Activated T-cell treated with anti-CD3 and anti-CD28 coated beads for 1 hour (primary cell): ENCODE results near the gene TRIP6.
"Not testable (repeated sequence)": the region's sequence is repeated elsewhere in the genome, so short reads cannot be mapped to it uniquely, and the experiment has no call there.

Experiments used
- DNase-seq: peaks from one replicate; pipeline ENCODE4 v3.0.0-alpha.2; 2020; ENCODE audit warnings: low read depth

The TRIP6 gene

DNA sequence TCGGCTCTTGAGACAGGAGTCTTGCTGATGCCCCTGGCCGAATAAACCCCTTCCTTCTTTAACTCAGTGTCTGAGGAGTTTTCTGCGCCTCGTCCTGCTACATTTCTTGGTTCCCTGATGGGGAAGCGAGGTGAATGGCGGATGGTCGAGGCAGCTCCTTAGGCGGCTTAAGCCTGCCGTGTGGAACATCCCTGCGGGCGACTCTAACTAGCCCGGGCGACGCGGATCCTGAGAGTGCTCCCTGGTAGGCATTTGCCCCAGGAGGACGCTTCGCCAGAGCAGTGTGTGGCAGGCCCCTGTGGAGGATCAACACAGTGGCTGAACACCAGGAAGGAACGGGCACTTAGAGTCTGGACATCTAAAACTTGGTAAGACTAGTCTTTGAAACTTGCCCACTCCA is 27.8 kb upstream of the TRIP6 start:
- no peak for DNase-seq

DNA sequence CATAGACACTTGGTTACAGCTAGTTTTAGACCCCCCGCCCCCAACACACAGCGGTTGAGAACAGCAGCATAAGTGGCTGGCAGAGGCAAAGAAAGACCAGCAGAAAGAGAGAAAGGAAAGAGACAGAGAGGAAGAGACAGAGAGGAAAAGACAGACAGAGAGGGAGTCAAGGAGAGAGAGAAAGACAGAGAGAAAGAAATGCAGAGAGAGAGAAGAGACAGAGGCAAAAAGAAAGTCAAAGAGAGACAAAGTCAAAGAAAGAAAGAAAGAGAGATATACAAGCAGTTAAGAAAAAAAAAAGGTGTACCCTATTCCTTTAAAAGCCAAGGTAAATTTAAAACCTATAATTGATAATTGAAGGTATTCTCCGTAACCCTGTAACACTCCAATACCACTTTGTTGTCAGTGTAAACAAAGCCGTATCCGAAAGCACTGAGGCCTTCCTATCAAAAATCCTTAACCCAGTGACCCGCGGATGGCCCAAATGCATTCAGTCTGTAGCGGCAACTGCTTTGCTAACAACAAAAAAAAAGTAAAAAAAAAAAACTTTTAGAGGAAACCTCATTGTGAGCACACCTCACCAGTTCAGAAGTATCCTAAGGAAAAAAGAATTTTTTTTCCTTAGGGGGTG is 26.6 kb upstream of the TRIP6 start:
- no peak for DNase-seq

DNA sequence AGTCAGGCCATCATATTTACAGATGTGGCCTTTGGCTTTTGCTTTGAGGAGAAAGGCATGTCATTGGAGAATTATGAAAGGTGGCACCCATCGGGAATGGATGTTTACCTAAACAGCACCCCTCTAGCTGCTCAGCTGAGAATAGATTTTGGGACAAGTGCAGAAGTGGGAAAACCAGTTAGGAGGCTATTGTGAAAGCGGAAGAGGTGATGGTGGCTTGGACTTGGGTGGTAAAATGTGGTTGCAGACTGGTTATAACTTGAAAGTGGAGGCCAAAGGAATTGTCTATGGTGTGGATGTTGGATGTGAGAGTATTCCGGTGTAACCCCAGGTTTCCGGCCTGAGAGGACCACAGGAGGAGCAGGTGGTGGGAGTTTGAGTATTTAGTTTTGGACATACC is 19.8 kb upstream of the TRIP6 start:
- no peak for DNase-seq

DNA sequence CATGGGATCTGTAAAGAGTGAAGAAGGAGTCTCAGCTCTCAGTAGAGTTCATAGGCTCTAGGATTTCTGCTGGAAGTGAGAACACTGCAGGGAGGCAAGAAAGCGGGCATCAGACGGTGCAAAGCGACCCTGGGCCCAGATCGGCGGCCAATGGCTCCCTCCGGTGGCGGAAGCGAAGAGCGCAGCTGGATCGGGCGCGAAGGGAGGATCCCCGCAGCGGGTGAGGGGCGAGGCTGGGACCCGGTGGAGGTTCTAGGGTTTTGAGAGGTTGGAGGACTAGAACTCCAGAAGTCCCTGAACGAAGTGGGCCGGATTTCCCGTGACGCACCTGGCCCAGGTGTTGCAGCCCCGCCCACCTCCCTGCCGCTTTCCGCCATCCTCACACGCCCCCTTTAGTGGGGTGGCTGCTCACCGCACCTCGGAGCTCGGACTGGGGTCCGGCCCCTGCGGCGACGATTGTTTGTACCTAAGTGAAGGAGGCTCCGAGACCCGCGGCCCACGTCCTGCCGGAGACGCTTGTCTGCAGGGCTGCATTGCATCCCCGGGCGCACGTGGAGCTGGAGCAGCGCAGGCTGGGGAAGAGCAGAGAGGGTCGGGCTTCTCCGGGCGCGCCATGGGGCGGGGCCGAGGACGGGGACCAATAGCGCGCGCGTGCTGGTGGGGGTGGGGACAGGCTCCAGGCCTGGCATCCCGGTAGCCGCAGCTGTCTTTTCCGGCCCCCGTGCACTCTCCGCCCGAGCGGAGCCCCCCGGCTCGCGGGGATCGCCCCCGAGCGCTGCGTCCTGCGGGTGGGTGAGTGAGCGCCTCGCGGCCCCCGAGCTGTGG is 14.9 kb upstream of the TRIP6 start, which contains the start of gene SLC12A9:
TSS of gene SLC12A9 (plus strand) at position 666 of the 825 bp plus-strand sequence. CDS start 1,485 bp downstream, outside the sequence.
- DNase-seq = peak; percentile 77

DNA sequence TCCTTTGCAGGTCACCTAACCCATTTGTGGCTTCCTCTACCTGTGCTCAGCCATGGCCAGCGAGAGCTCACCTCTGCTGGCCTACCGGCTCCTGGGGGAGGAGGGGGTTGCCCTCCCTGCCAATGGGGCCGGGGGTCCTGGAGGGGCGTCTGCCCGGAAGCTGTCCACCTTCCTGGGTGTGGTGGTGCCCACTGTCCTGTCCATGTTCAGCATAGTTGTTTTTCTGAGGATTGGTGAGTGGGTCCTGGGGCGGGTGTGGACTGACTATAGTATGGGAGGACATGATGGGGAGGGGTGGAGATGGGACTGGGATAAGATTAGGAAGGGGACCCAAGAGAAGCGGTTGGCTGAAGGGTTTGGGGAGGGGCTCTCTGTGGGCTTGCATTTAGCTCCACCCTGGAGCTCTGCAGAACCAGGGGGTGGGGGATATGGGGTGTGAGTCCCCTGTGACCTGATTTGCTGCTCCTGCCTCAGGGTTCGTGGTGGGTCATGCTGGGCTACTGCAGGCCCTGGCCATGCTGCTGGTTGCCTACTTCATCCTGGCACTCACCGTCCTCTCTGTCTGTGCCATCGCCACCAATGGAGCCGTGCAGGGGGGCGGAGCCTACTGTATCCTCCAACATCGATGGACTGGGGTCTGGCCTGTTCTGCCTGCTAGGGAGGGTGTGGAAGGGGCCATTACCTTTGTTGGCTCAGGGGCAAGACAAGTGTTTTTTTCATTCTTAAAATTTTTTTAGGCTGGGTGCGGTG is 12.9 kb upstream of the TRIP6 start:
- no peak for DNase-seq

DNA sequence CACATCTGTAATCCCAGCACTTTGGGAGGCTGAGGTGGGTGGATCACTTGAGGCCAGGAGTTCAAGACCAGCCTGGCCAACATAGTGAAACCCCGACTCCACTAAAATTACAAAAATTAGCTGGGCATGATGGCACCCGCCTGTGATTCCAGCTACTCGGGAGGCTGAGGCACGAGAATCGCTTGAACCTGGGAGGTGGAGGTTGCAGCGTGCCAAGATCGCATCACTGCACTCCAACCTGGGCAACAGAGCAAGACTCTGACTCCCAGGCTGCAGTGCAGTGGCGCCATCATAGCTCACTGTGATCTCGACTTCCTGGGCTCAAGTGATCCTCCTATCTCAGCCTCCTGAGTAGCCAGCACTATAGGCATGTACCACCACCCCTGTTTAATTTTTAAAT is 12.3 kb upstream of the TRIP6 start:
- not testable (repeated sequence) for DNase-seq

DNA sequence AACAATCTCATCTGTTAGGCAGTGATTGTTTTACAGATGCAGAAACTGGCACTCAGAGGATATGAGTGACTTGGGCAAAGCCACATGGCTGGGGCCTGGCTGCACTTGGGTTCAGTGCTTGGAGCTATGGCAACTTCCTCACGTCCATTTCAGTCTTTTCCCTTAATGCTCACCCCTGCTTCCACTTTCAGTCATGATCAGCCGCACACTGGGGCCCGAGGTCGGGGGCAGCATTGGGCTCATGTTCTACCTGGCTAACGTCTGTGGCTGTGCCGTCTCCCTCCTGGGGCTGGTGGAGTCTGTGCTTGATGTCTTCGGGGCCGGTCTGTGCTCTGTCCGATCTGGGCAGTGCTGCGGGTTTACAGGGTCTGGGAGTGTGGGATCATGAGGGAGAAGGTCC is 11.7 kb upstream of the TRIP6 start:
- no peak for DNase-seq

DNA sequence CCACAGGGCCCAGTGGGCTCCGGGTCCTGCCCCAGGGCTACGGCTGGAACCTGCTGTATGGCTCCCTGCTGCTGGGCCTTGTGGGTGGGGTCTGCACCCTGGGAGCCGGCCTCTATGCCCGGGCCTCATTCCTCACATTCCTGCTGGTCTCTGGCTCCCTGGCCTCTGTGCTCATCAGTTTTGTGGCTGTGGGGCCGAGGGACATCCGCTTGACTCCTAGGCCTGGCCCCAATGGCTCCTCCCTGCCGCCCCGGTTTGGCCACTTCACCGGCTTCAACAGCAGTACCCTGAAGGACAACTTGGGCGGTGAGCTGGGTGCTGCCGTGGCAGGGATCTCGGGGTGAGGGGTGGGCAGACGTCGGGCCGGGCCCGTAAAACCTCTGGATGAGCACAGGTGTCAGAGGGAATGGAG is 10.3 kb upstream of the TRIP6 start:
- DNase-seq = no peak

DNA sequence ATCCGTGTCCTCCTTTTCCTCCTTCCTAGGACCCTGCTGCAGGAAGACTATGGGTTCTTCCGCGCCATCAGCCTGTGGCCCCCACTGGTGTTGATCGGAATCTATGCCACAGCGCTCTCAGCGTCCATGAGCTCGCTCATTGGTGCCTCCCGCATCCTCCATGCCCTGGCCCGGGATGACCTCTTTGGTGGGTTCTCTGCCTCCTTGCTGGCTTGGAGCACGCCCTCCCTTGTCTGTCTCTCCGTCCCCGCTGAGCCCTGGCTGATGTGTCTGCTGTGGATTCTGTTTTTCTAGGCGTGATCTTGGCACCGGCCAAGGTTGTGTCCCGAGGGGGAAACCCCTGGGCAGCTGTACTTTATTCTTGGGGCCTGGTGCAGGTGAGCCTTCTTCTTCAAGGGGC is 7.3 kb upstream of the TRIP6 start:
- DNase-seq = no peak

DNA sequence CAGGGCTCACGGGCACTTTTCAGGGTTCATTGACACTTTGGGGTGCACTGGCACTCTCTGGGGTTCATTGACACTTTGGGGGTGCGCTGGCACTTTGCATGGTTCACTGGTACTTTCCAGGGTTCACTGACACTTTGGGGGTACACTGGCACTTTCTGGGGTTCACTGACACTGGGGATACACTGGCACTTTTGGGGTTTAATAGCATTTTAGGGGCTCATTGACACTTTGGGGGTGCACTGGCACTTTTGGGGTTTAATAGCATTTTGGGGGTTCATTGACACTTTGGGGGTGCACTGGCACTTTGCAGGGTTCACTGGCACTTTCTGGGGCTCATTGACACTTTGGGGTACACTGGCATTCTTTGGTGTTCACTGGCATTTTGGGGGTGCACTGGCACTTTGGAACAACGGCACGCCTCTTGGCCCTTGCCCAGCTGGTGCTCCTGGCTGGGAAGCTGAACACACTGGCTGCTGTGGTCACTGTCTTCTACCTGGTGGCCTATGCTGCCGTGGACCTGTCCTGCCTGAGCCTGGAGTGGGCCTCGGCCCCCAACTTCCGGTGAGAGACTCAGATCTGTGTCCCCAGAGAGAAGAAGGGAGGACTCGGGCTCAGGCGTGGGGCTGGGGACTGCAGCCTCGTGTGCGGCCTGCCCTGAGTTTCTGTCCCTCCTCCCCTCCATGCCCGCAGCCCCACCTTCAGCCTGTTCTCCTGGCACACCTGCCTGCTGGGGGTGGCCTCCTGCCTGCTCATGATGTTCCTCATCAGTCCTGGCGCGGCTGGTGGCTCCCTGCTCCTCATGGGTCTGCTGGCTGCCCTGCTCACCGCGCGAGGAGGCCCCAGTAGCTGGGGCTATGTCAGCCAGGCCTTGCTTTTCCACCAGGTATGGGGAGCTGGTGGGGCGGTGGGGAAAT is 6.2 kb upstream of the TRIP6 start:
- no peak for DNase-seq

DNA sequence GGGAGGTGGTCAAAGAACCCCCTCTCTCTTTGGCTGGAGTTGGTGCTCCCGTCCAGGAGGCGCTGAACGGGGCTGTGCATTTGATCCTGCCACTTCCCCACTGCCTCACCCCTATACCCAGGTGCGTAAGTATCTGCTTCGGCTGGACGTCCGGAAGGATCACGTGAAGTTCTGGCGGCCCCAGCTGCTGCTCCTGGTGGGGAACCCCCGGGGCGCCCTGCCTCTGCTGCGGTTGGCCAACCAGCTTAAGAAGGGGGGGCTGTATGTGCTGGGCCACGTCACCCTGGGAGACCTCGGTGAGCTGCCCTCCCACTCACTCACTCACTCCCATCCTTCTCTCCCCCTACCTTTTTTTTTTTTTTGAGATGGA is 5.6 kb upstream of the TRIP6 start:
- DNase-seq = no peak

DNA sequence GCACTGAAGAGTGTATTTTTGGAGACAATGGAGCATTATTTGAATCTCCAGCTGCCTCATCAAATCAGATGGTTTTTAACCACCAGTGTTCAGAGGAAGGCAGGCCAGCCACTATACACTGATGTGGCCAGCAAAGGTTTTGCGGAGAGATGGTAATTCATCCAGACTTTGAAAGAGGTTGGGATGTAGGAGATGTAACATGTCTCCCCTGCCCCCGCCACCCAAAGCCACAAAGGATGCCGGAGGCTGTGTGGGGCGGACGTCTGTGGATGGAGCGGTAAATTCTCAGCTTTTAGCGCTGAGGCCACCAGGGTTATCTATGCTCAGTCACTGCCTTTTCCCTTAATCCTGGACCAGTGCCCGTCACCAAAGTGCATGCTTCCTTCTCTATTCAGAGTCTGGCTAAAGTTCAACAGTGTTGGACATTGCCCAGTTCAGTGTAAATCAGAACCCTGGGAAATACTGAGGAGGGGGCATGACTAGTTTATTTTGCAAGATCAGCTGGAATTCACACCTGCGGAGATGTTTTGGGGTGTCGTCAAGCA is 3.7 kb upstream of the TRIP6 start:
- no peak for DNase-seq

DNA sequence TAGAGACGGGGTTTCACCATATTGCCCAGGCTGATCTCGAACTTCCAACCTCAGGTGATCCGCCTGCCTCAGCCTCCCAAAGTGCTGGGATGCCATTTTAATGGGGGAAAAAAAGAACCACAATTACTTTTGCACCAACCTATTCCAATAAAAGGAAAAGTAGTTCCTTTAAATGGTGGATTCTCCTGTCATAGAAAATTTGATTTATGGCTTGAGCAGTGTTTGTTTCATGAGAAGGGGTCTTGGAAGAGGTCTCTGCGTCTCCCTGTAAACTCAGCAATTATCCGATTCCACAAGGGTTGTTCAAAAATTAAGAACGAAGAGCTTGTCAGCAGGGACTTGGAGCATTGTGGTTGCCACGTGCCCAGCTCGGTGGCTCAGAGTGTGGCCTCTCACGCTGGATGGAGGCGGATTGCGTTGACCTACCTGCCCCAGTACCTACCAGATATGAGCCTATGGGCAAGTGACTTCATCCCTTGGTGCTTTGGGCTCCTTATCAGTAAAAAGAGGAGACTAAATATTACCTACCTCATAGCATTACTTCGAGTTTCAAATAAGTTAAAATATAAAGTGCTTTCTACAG is 2.8 kb upstream of the TRIP6 start:
- no peak for DNase-seq

DNA sequence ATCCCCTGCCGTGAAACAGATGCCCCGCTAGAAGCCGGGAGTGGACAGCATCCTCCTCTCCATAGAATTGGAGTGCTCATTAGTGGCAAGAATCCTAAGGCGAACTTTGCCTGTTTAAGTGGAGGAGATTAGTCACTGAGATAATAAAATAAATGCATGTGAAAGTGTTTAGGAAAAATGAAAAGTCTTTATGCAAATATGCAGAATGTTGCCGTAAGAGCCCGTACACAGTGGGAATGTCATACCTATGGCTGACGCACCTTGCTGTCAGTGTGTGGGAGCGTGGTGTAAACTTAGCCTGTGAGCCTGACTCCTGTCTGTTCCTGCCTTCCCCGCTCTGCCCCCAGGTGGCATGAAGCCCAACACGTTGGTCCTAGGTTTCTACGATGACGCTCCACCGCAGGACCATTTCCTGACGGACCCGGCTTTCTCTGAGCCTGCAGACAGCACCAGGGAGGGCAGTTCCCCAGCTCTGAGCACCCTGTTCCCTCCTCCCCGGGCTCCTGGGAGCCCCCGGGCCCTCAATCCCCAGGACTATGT is 1.7 kb upstream of the TRIP6 start:
- no peak for DNase-seq

DNA sequence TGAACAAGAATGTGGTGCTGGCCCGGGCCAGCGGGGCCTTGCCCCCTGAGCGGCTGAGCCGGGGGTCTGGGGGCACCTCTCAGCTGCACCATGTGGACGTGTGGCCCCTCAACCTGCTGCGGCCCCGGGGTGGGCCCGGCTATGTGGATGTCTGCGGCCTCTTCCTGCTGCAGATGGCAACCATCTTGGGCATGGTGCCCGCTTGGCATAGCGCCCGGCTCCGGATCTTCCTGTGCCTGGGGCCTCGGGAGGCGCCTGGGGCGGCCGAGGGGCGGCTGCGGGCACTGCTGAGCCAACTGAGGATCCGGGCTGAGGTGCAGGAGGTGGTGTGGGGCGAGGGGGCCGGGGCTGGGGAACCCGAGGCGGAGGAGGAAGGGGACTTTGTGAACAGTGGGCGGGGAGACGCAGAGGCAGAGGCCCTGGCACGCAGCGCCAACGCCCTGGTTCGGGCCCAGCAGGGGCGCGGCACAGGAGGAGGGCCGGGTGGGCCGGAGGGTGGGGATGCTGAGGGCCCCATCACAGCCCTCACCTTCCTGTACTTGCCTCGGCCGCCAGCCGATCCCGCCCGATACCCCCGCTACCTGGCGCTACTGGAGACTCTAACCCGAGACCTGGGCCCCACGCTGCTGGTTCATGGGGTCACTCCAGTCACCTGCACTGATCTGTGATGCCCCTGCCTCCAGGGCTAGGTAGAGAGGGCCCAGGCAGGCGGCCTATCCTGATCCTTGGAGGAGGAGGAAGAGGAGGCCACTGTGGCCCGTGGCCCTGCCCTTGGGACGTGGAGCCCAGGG is 1.1 kb upstream of the TRIP6 start:
- DNase-seq = no peak

DNA sequence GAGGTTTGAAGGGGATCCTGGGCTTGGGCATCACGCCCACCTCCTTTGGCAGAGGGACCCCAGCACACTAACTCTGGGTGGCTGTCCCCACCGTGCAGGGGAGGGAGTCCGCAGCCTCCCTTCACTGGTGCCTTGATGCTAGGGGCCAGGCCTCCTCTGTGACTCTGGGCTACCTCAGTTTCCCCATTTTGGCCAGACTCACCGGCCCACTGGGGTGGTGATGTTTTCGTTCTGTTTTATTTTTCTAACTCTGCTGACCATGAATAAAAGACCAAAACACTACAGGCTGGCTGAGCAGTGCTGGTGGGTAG is 503 bp upstream of the TRIP6 start:
- no peak for DNase-seq

DNA sequence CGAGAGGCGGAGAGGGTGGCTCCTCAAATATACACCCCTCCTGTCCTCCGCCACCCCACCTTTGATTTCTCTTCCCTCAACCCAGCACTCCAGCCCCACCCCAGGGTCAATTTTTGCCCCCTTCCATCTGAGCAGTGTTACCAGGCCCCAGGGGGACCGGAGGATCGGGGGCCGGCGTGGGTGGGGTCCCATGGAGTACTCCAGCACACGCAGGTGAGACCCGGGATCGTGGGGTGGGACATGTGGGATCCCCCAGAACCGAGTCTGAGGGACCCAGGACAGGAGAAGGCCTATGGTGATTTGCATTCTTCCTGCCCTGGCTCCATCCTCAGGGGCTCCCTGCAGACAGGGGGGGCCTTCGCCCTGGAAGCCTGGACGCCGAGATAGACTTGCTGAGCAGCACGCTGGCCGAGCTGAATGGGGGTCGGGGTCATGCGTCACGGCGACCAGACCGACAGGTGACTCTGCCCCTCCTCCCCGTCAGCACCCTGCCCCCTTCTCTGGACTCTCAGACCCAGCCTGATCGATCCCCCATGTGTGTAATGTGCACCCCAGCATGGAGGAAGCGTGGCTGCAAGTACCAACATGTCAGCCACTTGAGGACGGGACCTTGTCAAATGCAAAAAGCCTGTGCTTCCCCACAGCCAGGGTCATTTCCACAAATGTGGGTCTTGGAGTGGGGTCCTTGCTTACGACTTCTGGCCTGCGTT is 744 bp downstream of the TRIP6 start:
- DNase-seq = no peak

DNA sequence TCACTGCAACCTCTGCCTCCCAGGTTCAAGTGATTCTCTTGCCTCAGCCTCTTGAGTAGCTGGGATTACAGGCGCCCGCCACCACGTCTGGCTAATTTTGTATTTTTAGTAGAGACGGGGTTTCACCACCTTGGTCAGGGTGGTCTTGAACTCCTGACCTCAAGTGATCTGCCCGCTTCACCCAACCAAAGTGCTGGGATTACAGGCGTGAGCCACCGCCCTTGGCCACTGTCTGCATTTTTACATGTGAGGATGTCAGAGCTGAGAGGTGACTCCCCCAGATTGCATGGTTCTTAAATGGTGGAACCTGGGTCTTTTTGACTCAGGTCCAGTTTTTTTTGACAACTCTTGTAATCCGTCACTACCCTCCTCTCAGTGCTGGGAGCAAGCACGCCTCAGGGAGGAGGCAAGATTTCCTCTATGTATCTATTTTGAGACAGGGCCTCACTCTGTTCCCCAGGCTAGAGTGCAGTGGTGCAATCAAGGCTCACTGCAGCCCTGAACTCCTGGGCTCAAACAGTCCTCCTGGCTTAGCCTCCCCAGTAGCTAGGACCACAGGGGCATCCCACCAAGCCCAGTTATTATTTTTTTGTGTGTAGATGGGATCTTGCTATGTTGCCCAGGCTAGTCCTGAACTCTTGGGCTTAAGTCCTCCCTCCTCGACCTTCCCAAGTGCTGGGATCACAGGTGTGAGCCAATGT is 6.6 kb downstream of the TRIP6 start:
- no peak for DNase-seq

DNA sequence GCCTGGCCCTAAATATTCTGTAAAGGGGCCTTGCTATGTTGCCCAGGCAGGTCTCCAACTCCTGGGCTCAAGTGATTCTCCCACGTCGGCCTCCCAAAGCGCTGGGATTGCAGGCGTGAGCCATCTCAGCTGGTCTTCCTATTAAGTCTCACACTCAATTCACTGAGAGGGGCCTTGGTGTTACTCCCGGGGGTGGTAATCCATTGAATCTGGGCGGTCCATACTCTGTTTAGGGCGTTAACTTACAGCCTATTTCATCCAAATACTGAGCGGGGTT is 7.1 kb downstream of the TRIP6 start:
- no peak for DNase-seq
